Kidney (tissue), 14 donors: ENCODE measurements around the gene MT1G. TPM values are rescaled to one million over a fixed set of nuclear protein-coding genes. Genes with fewer than 3 reads are reported as not detected.

Source experiments
- DNase-seq, 5 donors: peaks; one replicate each; pipeline ENCODE4 v3.0.0-alpha.2; 2013 to 2020
- FAIRE-seq: peaks from 2 replicates; lab custom pipeline; 2012; peaks lifted over from hg19 to GRCh38; lab: Jason Lieb, UNC
- H3K27ac ChIP-seq, 2 donors: one replicate each; pipeline ENCODE4 v1.7.0; 2013; ENCODE audit warnings: low read depth in 2 of 2, low read length in 2 of 2, inconsistent platforms in 1 of 2
- H3K27me3 ChIP-seq: one replicate; pipeline ENCODE4 v1.7.1; 2013; ENCODE audit warnings: low read length, inconsistent platforms; ENCODE audit not compliant: control insufficient read depth, insufficient read depth
- H3K36me3 ChIP-seq, 3 donors: one replicate each; pipeline versions ENCODE4 v1.7.0 to v1.7.1; 2013; ENCODE audit warnings: low read length in 3 of 3, control low read depth in 1 of 3, inconsistent platforms in 1 of 3; ENCODE audit not compliant: insufficient read depth in 3 of 3, control insufficient read depth in 2 of 3
- H3K4me1 ChIP-seq, 3 donors: one replicate each; pipeline versions ENCODE4 v1.7.0 to v1.7.1; 2013; ENCODE audit warnings: low read length in 3 of 3, inconsistent platforms in 1 of 3, low read depth in 1 of 3; ENCODE audit not compliant: control insufficient read depth in 2 of 3, insufficient read depth in 2 of 3
- H3K4me3 ChIP-seq, 3 donors: one replicate each; pipeline versions ENCODE4 v1.7.0 to v1.8.1; 2013; ENCODE audit warnings: low read length in 3 of 3, control low read depth in 1 of 3, inconsistent platforms in 1 of 3
- H3K9ac ChIP-seq, 3 donors: one replicate each; pipeline versions ENCODE4 v1.7.0 to v1.7.1; 2013; ENCODE audit warnings: low read length in 3 of 3, control low read depth in 1 of 3, inconsistent platforms in 1 of 3
- H3K9me3 ChIP-seq, 3 donors: one replicate each; pipeline versions ENCODE4 v1.7.0 to v1.7.1; 2013; ENCODE audit warnings: low read length in 3 of 3, control low read depth in 1 of 3, inconsistent platforms in 1 of 3; ENCODE audit not compliant: control insufficient read depth in 2 of 3, insufficient read depth in 1 of 3
- intact Hi-C: fragments of 100-400 bp; cut with DNase I; formaldehyde crosslinking; loops from one replicate; pipeline ENCODE4 v1.11.1; 2022
- polyA plus RNA-seq: library from polyadenylated mRNA; stranded (reverse); fragments of 350-450 nt; fragmentation: Illumina TruSeq; extraction: RNeasy Lipid Tissue Mini Kit (QIAGEN cat#74804); gene quantifications from one replicate; pipeline ENCODE4 v1.2.3, GENCODE V29; 2014; ENCODE audit warnings: low read depth, low replicate concordance; ENCODE audit not compliant: insufficient read depth
- total RNA-seq: library from RNA; stranded (reverse); fragmentation: NEBNext Ultra II Directional; extraction: Animal tissue kit (Norgen Biotek cat#: 25700); gene quantifications from one replicate; pipeline ENCODE4 v1.2.1, GENCODE V29; 2021
- TF ChIP-seq, protein P1 (sequence below): IDR thresholded peaks from 3 replicates; pipeline ENCODE4 v1.5.1; 2012; ENCODE audit warnings: mild to moderate bottlenecking, moderate library complexity, borderline replicate concordance; ENCODE audit not compliant: insufficient read depth; ENCODE audit errors: extremely low read depth
- donor health status: control.
- donor health status: control.
- donor health status: control.
- donor health status: control.
- donor health status: control.
- donor health status: DM: yes; HTN: yes; CAD: no.
- donor health status: Normal renal cell carcinoma (clear cell type).

The MT1G gene
- total and polyA plus RNA-seq, 2 donors from 2014 or later: 33.6 to 2,564 TPM

- Histone ChIP-seq H3K9ac (no peak overlapping the region), H3K9me3 (peaks cover 0 to 1% (median 0%) of the 10 kb centered on the region in 3 donors), H3K36me3 (no peaks in the 10 kb centered on the region), H3K4me3 (no peak overlapping the region), H3K4me1 (no peaks in the 10 kb centered on the region), H3K27ac (no peak overlapping the region), H3K27me3 (no peaks in the 10 kb centered on the region)
- intact Hi-C loops: loop anchor here (10.0 kb wide), 1 partner anchor 84 kb away; the partner anchor contains the start of gene MT2A
- TF ChIP-seq, protein P1, sequence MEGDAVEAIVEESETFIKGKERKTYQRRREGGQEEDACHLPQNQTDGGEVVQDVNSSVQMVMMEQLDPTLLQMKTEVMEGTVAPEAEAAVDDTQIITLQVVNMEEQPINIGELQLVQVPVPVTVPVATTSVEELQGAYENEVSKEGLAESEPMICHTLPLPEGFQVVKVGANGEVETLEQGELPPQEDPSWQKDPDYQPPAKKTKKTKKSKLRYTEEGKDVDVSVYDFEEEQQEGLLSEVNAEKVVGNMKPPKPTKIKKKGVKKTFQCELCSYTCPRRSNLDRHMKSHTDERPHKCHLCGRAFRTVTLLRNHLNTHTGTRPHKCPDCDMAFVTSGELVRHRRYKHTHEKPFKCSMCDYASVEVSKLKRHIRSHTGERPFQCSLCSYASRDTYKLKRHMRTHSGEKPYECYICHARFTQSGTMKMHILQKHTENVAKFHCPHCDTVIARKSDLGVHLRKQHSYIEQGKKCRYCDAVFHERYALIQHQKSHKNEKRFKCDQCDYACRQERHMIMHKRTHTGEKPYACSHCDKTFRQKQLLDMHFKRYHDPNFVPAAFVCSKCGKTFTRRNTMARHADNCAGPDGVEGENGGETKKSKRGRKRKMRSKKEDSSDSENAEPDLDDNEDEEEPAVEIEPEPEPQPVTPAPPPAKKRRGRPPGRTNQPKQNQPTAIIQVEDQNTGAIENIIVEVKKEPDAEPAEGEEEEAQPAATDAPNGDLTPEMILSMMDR: no peak
- FAIRE-seq: no peak
- no peak for DNase-seq
Observed at GRCh38 chr16:56689171-56689570, 21.3 kb upstream of the MT1G start.

DNA sequence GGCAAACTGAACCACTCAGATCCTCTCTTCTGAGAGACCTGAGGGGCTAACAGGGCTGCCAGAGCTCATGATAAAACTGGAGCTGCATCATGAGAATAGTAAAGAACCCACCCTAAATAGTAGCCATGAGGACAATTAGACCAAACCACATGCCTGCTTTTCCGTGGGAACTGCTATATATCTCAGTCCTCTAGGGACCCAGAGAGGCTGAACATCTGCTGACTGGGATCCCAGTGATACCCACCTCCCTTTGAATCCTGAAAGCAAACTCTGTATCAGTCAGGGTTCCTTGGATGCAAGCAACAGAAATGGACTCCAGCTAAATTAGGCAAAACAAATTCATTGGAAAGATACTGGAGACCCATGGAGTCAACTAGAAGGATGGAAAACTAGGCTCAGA lies 20.9 kb upstream of the MT1G start:
- FAIRE-seq: no peak
- Histone ChIP-seq H3K27ac (no peak overlapping the region), H3K4me1 (peaks cover 0 to under 1% (median 0%) of the 10 kb centered on the region in 3 donors), H3K36me3 (no peaks in the 10 kb centered on the region), H3K9ac (no peak overlapping the region), H3K27me3 (no peaks in the 10 kb centered on the region), H3K9me3 (peaks cover 0 to 1% (median 0%) of the 10 kb centered on the region in 3 donors), H3K4me3 (no peak overlapping the region)
- no peak for DNase-seq
- intact Hi-C loops: loop anchor here (10.0 kb wide), 1 partner anchor 84 kb away; the partner anchor contains the start of gene MT2A
- TF ChIP-seq, protein P1: no peak

DNA sequence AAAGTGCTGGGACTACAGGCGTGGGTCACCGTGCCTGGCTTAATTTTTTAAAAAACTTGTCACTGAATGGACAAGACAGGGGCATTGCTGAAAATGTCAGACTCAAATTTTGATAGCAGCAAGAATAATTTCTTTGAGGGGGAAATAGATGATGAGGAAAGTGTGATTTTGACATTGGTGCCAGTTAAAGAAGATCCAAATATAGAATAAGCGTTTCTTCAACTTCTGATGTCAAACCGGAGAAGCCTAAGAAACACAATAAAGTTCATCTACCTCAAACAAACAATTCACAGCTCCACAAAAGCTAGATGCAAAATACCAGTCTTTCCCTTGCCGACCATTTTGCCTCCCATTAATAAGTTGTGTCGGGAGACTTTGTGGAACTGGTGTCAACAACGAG lies 18.9 kb upstream of the MT1G start:
- DNase-seq: no peak
- no peak for FAIRE-seq
- intact Hi-C loops: loop anchor here (10.0 kb wide), 1 partner anchor 82 kb away; the partner anchor contains the start of gene MT2A
- no peaks in the 10 kb centered on the region for H3K36me3 ChIP-seq
- H3K27me3 ChIP-seq: no peaks in the 10 kb centered on the region
- no peak overlapping the region for H3K9ac ChIP-seq
- H3K4me1 ChIP-seq: peaks cover 0 to 9% (median 5%) of the 10 kb centered on the region in 3 donors
- no peak overlapping the region for H3K27ac ChIP-seq
- TF ChIP-seq, protein P1: no peak
- H3K4me3 ChIP-seq: no peak overlapping the region
- peaks cover 0 to 1% (median 0%) of the 10 kb centered on the region in 3 donors for H3K9me3 ChIP-seq
